Muscle layer of colon (tissue), 2 donors: ENCODE data around the gene NXF3.

Experiments used
- H3K27ac ChIP-seq: one replicate; pipeline ENCODE4 v1.7.0; 2013; ENCODE audit warnings: low read depth, mild to moderate bottlenecking, low read length, moderate library complexity
- H3K27me3 ChIP-seq, 2 donors: one replicate each; pipeline ENCODE4 v1.7.0; 2013; ENCODE audit warnings: low read length in 2 of 2, mild to moderate bottlenecking in 2 of 2; ENCODE audit not compliant: insufficient read depth in 2 of 2, control insufficient read depth in 1 of 2
- H3K36me3 ChIP-seq: one replicate; pipeline ENCODE4 v1.7.0; 2013; ENCODE audit warnings: mild to moderate bottlenecking, low read length; ENCODE audit not compliant: insufficient read depth
- H3K4me1 ChIP-seq: one replicate; pipeline ENCODE4 v1.7.0; 2013; ENCODE audit warnings: mild to moderate bottlenecking, low read length; ENCODE audit not compliant: insufficient read depth
- H3K4me3 ChIP-seq, 2 donors: one replicate each; pipeline ENCODE4 v1.7.0; 2013; ENCODE audit warnings: low read length in 2 of 2, low read depth in 1 of 2, mild to moderate bottlenecking in 1 of 2, moderate library complexity in 1 of 2
- H3K9ac ChIP-seq: one replicate; pipeline ENCODE4 v1.7.0; 2013; ENCODE audit warnings: low read length
- H3K9me3 ChIP-seq: one replicate; pipeline ENCODE4 v1.7.0; 2013; ENCODE audit warnings: mild to moderate bottlenecking, low read length
- donor health status: abdominal sarcoma.
- donor health status: Adenocarcinoma of cecum.

Gene NXF3

DNA sequence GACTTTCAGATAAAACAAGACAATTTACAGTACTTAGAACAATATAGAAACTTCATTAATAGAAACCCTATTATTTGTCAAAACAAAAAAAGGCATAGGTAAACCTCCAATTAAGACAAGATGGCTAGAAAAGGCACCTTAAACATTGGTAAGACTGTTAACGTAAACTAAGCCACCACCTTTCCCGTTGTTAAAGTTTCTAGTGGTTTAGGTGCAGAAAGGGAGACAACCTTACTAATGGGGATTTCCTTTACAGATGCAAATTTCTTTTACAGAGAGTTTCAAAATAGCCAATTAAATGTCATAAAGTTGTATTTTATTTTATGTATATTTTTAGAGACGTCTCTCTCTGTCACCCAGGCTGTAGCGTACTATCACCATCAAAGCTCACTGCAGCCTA, 7.5 kb upstream of the NXF3 start:
- no peaks in the 10 kb centered on the region for H3K36me3 ChIP-seq
- H3K9ac ChIP-seq = no peak overlapping the region
- H3K4me1 ChIP-seq = no peaks in the 10 kb centered on the region
- no peaks in the 10 kb centered on the region for H3K27me3 ChIP-seq
- no peak overlapping the region for H3K27ac ChIP-seq
- no peaks in the 10 kb centered on the region for H3K9me3 ChIP-seq
- no peak overlapping the region for H3K4me3 ChIP-seq

DNA sequence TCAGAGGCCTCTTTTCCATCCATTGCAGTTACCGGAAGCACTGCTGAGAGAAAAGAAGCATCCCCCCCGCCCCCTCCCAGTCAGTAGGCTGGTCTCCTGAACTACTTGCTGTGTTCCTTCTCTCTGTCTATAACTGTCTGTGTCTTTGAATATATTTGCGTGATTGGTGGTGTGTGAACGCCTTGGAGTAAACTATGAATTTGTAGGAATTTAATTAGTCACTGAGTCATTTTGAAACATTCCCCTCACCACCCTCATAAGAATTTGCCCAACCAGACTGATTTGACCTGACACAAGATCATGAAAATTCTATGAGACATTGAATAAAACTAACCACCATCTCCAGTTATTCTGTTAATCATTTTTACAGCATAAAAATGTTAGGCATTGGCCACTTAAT, 6.7 kb upstream of the NXF3 start:
- no peaks in the 10 kb centered on the region for H3K36me3 ChIP-seq
- H3K27me3 ChIP-seq = no peaks in the 10 kb centered on the region
- H3K4me3 ChIP-seq = no peak overlapping the region
- H3K27ac ChIP-seq = no peak overlapping the region
- H3K9ac ChIP-seq = no peak overlapping the region
- H3K9me3 ChIP-seq = no peaks in the 10 kb centered on the region
- no peaks in the 10 kb centered on the region for H3K4me1 ChIP-seq

DNA sequence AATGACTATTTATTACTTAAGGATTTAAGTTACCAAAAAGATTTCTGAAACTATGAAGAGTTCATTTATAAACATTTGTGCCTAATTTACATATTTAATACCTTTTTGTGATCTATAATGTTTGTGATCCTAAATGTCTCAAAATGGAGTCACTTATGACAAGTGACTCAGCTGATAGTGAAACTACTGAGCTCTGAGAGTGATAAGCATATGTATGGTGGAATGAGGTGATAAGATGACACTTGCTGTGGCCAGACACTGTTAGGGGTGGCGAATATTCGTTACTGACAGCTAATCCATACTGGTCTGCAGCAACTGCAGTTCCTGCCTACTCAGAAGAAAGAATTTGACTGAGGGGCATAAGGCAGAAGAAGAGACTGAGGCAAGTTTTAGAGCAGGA, 5.5 kb upstream of the NXF3 start:
- Histone ChIP-seq H3K4me1 (no peaks in the 10 kb centered on the region), H3K4me3 (no peak overlapping the region), H3K27ac (no peak overlapping the region), H3K36me3 (no peaks in the 10 kb centered on the region), H3K9me3 (no peaks in the 10 kb centered on the region), H3K9ac (no peak overlapping the region), H3K27me3 (no peaks in the 10 kb centered on the region)

DNA sequence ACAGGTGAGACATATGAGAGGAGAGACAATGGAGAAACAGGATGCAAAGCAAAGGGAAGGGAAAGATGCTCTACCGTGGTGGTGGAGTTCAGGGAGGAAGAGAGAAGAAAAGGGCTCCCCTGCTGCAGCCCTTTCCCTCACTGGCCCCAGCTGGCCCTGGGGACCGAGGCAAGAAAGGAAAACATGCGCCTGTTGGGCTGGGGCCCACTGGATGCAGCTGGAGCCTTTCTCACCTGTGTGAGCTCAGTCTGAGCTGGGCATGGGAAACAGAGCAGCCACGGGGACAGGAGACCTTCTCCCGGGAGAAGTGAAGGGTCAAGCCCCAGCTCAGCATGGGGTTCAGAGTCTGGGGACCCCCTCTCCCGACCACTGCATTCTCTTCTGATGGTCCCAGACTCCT, 11.9 kb downstream of the NXF3 start:
- H3K4me1 ChIP-seq = no peaks in the 10 kb centered on the region
- peaks cover 0 to 4% of the 10 kb centered on the region in 2 donors for H3K27me3 ChIP-seq
- no peaks in the 10 kb centered on the region for H3K9me3 ChIP-seq
- H3K27ac ChIP-seq = no peak overlapping the region
- no peak overlapping the region for H3K4me3 ChIP-seq
- no peak overlapping the region for H3K9ac ChIP-seq
- no peaks in the 10 kb centered on the region for H3K36me3 ChIP-seq

DNA sequence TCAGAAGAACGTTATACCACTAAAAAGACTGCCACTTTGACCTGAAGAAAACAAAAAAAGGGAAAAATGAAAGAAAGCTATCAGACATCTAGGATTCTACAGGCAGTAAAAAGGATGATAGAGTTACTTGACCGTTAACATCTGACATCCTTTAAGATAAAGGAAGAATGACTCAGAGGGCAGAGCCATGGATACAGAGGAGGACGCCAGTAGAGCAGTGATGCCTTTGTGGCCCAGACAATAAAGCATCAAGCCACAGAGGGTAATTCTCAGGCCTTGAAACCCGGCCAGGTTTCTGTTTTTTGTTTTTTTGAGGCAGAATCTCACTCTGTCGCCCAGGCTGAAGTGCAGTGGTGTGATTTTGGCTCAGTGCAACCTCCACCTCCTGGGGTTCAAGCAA, 19.5 kb downstream of the NXF3 start:
- Histone ChIP-seq H3K4me3 (no peak overlapping the region), H3K27me3 (no peaks in the 10 kb centered on the region), H3K27ac (no peak overlapping the region), H3K36me3 (no peaks in the 10 kb centered on the region), H3K4me1 (no peaks in the 10 kb centered on the region), H3K9me3 (no peaks in the 10 kb centered on the region), H3K9ac (no peak overlapping the region)

DNA sequence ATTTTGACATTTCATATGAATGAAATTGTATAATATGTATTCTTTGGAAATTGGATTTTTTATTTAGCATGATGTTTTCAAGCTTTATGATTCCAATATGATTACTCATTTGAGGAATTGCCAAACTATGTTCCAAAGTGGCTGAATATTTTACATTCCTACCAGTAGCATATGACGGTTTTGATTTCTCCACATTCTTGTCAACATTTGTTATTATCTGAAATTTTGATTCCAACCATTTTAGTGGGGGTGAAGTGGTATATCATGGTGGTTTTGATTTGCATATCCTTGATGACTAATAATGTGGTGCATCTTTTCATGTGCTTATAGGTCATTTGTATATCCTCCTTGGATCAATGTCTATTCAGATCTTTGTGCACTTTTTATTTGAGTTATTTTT, 26.3 kb downstream of the NXF3 start:
- no peaks in the 10 kb centered on the region for H3K9me3 ChIP-seq
- no peak overlapping the region for H3K4me3 ChIP-seq
- no peak overlapping the region for H3K27ac ChIP-seq
- H3K27me3 ChIP-seq = no peaks in the 10 kb centered on the region
- H3K4me1 ChIP-seq = no peaks in the 10 kb centered on the region
- no peaks in the 10 kb centered on the region for H3K36me3 ChIP-seq
- H3K9ac ChIP-seq = no peak overlapping the region

DNA sequence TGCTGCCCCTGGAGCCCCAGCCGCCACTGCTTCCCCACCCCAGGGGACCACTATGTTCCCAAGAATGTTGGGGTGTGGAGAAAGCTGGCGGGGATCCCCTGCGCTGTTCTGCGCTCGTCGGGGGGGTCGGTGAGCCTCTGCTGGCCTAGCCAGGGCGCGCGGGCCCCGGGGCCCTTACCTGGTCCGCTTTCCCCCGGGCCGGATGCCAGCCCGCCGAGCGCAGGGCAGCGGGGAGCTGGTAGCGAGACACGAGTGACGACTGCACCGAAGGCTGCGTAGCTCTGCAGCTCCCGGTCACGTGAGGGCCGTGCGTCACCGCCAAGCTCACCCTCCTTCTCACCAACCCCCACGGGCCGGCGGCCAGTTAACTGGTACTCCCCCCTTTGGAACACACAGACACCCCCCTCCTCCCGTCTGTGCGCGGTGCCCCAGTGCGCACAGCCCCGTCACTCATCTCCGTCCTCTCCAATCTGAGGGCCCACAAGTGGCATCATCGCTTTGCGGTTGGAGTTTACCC, 29.0 kb downstream of the NXF3 start, which contains the start of gene BEX1:
Gene BEX1, minus strand, starts transcription at position 254 of the 517 bp plus-strand sequence. CDS start 897 bp downstream, outside the sequence.
- no peaks in the 10 kb centered on the region for H3K36me3 ChIP-seq
- H3K27me3 ChIP-seq = no peaks in the 10 kb centered on the region
- no peak within 1 kb of the TSS for H3K9ac ChIP-seq
- H3K27ac ChIP-seq = no peak within 1 kb of the TSS
- no peak within 1 kb of the TSS for H3K4me3 ChIP-seq
- H3K9me3 ChIP-seq = no peaks in the 10 kb centered on the region
- no peaks in the 10 kb centered on the region for H3K4me1 ChIP-seq

DNA sequence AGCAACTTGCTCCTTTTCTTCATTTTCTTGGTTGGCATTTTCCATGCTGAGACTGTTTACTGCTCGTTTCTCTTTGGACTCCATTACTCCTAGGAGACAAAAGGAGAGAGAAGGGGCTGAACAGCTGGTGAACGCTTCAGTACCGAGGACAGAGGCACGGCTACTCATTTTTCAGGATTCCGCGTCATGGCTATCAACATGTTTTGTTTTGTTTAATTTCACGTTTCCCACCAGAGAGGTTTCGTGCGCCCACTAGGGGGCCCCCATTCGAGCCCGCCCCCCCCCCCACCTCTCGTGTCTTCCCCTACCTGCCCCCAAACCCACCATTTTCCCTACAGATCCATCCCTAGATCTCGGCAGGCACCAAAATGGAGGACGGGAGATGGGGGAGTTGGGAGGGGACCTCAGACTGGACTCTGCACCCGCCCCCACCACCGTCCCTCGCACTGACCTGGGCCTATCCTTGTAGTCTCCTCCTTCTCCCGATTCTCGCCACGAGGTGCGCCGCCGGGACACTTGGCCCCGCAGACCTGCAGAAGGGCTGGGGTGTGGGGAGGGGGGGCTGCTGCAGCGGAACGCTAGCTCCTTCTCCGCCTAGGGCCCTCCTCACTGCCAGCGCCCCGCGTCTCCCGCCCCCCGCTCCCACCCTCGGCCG, 29.6 kb downstream of the NXF3 start:
- H3K27me3 ChIP-seq = no peaks in the 10 kb centered on the region
- H3K9me3 ChIP-seq = no peaks in the 10 kb centered on the region
- no peak overlapping the region for H3K9ac ChIP-seq
- H3K36me3 ChIP-seq = no peaks in the 10 kb centered on the region
- no peak overlapping the region for H3K27ac ChIP-seq
- H3K4me3 ChIP-seq = no peak overlapping the region
- no peaks in the 10 kb centered on the region for H3K4me1 ChIP-seq

DNA sequence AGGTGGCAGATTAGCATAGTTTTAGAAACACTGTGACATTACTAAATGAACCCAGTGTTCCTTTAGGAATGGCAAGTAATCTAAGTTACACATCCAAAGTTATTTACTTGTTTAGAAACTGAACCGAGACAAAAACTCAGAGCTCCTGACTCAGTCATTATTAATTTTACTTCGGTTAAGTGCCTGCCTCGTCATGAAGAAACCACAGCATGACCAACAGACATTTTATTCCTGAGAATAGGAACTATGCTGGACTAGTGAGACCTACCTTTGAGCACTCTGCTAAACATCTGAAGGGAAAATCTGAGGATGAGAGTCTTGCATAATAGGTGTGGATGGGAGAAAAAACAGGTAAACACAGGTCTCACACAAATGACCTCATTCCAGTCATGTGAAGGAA, 31.5 kb downstream of the NXF3 start:
- H3K9me3 ChIP-seq = no peaks in the 10 kb centered on the region
- no peaks in the 10 kb centered on the region for H3K4me1 ChIP-seq
- H3K4me3 ChIP-seq = no peak overlapping the region
- H3K27me3 ChIP-seq = no peaks in the 10 kb centered on the region
- H3K27ac ChIP-seq = no peak overlapping the region
- no peaks in the 10 kb centered on the region for H3K36me3 ChIP-seq
- H3K9ac ChIP-seq = no peak overlapping the region

DNA sequence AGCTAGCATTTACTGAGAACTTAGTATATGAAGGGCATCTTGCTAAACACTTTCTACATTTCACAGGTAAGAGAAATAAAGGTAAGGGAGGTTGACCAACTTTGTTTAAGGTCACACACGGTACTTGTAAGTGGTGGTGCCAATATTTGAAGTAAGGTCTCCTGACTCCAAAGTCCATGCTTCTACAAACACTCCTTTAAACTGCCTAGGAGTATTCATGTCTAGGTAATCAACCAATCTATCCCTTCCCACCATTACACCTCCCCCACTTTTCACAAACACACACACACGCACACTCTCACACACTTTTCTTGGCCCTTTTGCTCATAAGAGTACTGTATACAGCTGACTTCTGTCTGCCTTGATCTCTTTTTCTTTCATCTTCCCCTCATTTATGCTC, 36.0 kb downstream of the NXF3 start:
- H3K27ac ChIP-seq = no peak overlapping the region

DNA sequence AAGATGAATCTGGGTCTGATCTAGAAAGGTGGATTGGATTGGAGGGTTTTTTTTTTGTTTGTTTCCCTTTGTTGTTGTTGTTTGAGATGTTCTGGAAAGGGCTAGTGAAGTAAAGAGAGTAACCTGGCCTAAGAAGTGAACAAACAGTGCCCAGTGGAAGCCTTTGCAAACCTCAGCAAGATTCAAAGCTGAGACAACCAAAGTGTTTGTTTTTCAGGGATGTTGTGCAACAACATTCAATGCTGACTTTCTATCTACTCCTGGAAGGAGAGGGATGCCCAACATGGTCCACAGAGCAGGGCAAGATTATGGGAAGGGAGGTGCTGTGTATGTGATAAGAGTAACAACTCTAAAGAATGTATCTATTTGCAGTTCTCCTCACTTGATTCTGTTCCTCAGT, 40.3 kb downstream of the NXF3 start:
- Histone ChIP-seq H3K27me3 (no peaks in the 10 kb centered on the region), H3K9me3 (no peaks in the 10 kb centered on the region), H3K9ac (no peak overlapping the region), H3K4me3 (no peak overlapping the region), H3K36me3 (no peaks in the 10 kb centered on the region), H3K4me1 (no peaks in the 10 kb centered on the region), H3K27ac (no peak overlapping the region)

More for the DNA sequence above, 36.0 kb downstream of the NXF3 start:
- Histone ChIP-seq H3K36me3 (no peaks in the 10 kb centered on the region), H3K4me1 (no peaks in the 10 kb centered on the region), H3K27me3 (no peaks in the 10 kb centered on the region), H3K4me3 (no peak overlapping the region), H3K9ac (no peak overlapping the region), H3K9me3 (no peaks in the 10 kb centered on the region)

DNA sequence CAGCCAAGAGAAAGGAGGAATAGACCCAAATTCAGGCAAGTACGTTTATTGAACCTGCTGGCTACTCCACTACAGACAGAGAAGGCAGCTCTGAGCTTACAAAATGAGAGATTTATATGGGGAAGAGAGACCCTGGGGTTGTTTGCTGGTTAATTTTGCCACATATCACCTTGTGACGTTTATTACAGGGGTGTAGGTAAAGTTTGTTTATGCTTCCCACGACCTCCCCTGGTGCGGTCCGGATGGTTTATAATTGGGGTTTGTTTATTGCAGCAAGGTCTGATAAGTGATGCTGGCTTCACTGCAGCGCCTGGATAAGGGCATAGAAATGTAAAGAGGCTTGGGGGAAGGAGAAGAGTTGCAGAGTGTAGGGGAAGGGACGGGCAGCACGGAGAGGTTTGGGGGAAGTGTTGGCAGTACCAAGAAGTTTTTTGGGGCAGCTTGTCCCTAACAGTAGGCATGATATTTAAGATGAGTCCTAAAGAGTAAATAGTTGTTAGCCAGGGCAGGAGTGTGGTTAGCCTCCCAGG, 41.6 kb downstream of the NXF3 start:
- Histone ChIP-seq H3K4me1 (no peaks in the 10 kb centered on the region), H3K27ac (no peak overlapping the region), H3K27me3 (no peaks in the 10 kb centered on the region), H3K9me3 (no peaks in the 10 kb centered on the region), H3K4me3 (no peak overlapping the region), H3K9ac (no peak overlapping the region), H3K36me3 (no peaks in the 10 kb centered on the region)
